Neural progenitor cell (in vitro differentiated cells): ENCODE data around the gene LRRC32.

Source experiments
- EZH2 ChIP-seq: fragments of 200-600 bp; sonication (generic); IDR thresholded peaks from 2 replicates; pipeline ENCODE4 v1.6.1; 2017; ENCODE audit warnings: antibody characterized with exemption, mild to moderate bottlenecking, moderate library complexity
- TF ChIP-seq, protein P1 (sequence below): fragments of 200-600 bp; sonication (generic); IDR thresholded peaks from 2 replicates; pipeline ENCODE4 v1.5.1; 2017; ENCODE audit warnings: antibody characterized with exemption, mild to moderate bottlenecking

DNA sequence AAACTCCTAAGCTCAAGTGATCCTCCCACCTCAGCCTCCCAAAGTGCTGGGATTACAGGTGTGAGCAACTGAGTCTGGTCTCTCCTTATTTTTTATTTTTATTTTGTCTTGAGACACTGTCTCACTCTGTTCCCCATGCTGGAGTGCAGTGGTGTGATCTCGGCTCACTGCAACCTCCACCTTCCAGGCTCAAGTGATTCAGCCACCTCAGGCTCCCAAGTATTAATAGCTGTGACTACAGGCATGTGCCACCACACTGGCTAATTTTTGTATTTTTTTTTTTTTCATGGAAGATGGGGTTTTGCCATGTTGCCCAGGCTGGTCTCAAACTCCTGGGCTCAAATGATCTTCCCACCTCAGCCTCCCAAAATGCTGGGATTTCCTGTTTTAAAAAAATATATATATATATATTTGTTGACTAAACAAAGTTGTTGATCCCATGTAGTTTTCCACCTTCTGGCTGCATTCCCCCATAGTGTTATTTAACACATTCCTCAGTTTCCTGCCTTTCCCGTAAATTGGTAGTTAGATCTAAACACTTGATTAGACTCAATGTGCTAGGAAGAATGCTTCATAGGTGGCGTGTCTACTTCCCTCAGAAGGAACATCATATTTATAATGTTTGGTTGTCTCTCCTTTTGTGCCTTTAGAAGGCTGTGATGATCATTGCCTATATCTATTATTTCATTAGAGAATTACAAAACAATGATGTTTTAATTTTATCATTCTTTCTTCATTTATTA, 38.8 kb downstream of the LRRC32 start:
- no peak for TF ChIP-seq EZH2
- TF ChIP-seq, protein P1, sequence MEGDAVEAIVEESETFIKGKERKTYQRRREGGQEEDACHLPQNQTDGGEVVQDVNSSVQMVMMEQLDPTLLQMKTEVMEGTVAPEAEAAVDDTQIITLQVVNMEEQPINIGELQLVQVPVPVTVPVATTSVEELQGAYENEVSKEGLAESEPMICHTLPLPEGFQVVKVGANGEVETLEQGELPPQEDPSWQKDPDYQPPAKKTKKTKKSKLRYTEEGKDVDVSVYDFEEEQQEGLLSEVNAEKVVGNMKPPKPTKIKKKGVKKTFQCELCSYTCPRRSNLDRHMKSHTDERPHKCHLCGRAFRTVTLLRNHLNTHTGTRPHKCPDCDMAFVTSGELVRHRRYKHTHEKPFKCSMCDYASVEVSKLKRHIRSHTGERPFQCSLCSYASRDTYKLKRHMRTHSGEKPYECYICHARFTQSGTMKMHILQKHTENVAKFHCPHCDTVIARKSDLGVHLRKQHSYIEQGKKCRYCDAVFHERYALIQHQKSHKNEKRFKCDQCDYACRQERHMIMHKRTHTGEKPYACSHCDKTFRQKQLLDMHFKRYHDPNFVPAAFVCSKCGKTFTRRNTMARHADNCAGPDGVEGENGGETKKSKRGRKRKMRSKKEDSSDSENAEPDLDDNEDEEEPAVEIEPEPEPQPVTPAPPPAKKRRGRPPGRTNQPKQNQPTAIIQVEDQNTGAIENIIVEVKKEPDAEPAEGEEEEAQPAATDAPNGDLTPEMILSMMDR = no peak
